NCI-H748 (cell line): ENCODE measurements around the gene IRAK2.

Experiments
- DNase-seq: peaks from one replicate; lab custom pipeline; 2025; ENCODE audit not compliant: unreplicated experiment; lab: John Stamatoyannopoulos, UW

IRAK2 gene

DNA sequence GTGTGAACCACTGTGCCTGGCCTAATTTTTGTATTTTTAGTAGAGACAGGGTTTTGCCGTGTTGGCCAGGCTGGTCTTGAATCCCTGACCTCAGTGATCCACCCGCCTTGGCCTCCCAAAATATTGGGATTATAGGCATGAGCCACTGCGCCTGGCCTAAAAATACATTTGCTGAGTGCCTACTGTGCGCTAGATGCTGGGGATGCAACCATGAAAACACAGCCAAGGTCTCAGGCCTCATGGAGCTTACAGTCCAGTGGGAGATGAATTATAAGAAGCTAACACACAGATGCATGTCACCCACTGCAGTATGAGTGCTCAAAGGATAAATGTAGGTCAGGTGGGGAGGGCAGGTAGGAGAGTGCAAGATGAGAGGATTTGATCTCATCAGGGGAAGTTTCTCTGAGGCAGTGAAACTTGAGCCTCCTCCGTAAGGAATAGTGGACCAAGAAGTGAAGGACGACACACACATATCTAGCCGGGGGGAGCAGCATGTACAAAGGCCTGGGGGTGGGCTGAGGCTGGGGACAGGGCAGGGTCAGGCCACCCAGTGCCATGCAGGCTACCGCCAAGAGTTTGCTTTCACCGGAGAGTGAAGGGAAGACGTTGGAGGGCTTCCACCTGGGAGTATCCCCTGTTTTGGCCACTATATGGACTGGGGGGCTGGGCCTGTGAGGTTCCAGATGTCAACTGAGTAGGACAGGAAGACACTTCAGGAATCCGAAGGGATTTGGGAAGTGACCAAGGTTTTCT is 24.3 kb downstream of the IRAK2 start:
- DNase-seq = no peak

DNA sequence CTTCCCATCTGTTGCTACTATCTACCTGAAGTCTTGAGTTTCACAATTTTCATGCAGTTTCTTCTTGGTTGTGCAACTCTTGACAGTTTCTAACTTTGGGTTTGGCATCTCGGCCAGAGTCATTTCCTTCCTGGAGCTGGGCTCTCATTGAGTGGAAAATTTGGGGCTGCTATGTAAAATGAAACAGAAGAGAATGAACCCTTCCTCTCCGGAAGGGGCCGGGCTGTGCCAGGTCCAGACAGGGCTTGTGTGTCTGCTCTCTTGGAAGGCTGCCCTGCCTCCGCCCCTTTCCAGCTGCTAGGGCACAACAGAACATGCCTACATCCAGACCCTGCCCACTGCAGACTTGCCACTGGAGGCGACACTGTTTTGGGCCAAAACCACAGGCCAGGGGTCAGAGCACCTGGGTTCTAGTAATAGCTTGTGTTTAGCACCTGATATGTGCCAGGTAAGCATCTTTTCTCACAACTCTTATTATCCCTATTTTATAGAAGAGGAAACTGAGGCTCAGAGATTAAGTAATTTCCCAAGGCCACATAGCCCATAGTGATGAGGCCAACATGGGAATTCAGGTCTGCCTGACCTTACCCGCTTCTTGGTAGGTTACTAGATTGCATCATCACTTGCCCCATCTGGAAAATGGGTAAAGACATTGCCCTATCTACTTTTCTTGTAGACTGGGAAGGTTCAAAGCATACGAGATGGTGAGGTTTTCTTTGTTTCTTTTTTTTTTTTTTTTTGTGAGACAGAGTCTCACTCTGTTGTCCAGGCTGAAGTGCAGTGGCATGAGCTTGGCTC is 25.0 kb downstream of the IRAK2 start:
- DNase-seq = no peak

DNA sequence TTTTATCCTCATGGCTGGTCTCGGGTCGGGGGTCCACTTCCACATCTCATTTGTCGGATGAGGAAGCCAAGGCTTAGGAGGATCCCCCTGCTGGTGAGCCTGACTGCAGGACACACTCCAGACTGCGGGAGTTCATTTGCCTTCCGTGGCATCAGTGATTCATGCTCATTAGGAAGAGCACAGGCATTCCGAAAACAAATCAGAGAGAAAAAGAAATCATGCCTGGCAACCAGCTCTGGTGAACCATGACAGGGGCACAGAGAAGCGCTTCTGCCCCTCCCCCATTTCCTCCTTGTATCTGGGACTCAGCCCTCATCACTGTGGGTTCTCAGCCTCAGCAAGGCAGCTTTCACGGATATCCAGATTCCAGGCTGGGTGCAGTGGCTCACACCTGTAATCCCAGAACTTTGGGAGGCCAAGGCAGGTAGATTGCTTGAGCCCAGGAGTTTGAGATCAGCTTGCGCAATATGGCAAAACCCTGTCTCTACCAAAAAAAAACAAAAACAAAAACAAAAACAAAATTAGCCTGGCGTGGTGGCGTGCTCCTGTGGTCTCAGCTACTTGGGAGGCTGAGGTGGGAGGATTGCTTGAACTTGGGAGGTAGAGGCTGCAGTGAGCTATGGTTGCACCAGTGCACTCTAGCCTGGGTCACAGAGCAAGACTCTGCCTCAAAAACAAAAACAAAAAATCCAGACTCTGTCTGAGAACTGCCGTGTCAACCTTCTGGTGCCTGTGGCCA is 28.4 kb downstream of the IRAK2 start:
- DNase-seq = no peak

DNA sequence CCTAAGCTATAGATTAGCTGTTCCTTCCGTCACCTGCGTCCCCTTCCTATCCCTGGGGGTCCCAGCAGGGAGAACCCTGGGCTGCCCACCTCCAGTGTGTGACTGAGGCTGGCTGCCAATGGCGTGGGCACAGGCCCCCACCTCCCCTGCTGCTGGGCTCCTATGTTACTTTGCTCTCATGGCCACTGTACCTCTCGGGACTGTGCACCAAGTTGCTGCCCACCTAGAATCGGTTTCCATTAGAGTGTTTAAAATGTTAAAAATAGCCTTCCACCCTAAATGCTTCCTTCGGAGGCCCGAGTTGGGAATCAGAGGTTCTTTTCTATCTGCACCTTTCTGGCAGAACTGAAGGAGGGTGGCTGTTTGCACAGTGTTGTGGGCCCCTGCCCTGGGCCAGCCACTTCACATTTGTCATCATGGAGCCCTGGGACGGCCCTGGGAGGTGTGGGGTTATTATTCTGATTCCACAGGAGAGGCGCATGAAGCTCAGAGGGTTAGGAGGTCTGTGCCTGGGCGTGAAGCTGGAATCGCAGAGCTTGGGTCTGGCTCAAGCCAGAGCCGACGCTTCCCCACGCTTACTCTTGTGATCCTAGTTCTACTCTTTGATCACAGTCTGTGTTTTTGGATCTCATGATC is 29.1 kb downstream of the IRAK2 start:
- DNase-seq = no peak

DNA sequence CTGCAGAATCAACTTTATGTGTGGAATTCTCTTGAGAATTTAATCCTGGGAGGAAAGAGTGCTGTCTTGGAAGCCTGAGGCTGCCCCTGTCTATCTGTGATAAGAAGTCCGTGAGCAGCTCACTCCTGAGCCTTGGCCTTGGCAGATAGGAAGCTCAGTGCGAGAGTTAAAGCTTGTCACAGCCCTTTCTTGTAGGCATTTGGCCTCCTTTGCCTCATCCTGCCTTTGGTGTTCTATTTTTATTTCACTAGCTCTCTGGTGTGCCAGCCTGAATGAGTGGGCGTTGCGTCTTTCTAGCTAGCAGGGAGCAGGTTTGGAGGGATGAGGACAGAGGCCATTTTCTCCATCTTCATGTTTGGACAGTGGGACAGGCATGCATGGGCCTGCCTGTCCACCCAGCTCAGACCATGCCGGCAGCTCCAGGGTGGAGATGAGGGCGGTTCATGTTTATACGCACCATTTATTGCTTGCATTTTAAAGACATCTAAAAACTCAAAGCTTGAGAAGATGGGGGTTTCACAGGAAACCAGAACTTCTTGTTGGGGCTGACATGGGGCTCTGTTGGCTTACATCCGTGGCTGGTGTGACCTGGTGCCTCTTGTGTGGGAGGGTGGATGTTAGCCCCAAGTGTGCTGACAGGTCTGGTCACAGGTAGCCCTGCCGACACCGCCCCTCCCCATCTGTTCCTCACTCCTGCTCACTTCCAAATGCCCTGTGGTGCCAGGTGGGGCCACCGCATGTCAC is 29.8 kb downstream of the IRAK2 start:
- no peak for DNase-seq

DNA sequence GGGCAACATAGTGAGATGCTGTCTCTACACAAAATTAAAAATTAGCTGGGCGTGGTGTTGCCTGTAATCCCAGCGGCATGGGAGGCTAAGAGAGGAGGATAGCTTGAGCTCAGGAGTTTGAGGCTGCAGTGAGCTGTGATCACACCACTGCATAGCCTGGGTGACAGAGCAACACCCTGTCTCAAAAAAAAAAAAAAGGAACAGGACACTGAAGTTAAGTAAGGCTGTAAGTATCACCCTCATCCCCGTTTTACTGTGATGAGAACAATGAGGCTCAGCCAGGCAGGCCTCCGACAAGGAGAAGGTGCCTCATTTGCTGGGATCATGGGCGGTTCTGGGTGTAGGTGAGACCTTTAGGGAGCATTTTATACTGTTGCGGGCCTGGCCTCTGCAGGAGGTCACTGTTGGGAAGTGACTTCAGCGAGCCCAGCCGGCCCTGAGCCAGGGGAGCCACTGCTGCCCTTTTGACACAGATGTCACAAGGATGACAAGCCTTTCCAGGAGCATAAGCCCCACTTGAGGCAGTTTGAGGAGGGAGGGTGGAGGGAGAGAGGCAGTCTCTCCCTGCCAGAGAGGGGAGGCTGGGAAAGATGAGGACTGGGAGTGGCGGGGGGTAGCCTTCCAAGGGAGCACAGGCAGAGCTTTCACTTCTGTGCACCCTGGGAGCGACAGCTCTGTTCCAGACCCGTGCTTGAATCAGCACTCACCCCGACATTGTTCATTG is 30.8 kb downstream of the IRAK2 start:
- no peak for DNase-seq

DNA sequence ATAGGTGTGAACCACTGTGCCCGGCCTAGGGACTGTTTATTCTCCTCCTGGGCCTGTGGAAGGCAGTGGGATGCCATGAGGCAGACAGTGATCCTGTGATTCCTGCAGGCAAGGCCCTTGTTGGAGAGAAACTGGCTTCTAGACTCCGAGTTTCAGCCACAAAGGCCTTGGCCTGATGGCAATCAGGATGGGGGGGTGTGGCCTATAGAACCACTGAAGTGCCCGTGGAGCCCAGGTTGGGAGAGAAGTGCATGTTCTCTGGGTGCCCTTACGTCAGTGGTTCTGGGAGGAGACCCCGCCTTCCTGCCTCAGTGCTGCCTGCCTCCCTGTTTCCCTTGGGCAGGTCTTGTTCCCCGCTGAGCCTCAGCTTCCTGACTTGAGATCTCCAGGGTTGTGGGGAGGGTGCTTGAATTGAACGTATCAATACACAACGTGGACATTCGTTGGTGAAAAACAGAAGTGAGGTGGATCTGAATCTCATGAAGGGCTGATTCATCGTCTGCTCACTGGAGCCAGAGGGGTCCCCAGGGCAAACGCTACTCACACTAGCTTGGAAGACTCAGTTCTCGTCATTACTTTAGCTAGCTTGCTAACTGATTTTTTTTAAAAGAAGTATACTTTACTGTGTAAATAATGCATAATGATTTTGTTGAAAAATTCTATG is 31.8 kb downstream of the IRAK2 start:
- DNase-seq = no peak

DNA sequence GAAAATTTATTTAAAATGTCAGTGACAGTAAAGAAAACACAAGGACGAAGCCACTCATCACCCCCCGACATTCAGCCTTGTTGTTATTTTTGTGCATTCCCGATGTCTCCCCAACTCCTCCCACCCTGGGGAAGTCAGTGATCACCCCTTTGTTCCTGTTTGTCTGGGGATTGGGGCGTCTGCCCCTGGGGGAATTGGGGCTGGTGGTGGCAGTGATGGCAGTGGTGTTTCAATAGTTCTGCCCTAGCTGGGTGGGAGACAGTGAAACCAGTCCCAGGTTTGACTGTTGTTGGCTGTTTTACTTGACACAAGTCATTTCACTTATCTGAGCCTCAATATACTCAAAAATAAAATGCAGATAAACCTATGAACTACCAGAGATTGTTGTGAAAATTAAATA is 33.5 kb downstream of the IRAK2 start:
- DNase-seq = no peak

DNA sequence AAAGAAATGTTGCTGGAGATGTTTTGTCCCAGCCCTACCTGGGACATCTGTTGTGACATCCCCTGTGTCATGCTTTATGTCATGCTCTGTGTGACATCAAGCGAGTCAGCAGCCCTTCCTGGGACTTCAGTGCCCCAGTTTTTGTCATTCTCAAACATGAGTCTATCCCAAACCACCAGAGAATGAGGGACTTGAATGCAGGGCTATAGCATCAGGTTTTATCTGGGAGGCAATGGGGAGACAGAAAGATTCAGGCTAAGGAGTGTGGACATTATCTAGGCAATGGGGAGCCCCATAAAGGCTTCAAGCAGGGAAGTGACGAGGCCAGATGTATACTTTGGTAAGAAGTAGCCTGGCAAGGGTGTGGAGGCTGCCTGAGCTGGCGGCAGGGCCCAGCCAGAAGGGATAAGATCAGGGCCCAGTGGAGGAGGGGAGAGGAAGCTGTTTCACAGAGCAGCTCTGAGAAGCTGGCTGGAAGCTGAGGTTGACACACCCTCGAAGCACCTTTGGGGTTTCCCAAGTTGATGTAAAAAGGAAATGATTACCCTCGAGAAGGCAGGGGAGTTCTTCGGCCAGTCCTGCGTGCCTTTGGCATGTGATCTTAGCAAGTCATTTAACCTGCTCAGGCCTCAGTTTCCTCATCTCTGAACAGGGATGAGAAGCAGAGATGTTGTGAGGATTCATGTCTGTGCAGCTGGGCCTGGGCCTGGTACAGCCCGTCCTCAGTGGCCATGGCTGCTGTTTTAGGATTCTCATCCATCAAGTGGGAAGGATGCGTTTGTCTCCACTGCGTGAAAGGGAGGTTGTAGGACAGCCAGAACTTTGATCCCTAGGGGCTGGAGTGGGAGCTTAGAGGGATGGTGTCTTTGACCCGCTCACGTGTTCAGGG is 34.3 kb downstream of the IRAK2 start:
- no peak for DNase-seq

DNA sequence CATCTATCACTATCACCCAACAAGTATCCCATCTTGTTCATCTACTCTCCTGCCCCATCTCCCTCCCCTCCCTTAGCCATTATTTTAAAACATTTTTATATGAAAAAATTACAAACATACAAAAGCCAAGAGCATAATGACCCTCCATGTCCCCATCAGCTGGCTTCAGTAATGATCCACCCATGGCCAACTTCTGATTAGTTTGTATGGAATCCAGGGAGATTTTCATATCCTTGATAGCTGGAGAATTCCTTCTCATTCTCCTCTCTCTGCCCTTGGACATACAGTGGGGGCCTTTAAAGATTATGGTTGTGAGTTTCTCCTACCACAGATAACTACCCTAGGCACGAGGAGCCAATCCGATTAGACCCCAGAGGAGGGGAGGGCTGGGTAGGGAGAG is 40.2 kb downstream of the IRAK2 start:
- no peak for DNase-seq

DNA sequence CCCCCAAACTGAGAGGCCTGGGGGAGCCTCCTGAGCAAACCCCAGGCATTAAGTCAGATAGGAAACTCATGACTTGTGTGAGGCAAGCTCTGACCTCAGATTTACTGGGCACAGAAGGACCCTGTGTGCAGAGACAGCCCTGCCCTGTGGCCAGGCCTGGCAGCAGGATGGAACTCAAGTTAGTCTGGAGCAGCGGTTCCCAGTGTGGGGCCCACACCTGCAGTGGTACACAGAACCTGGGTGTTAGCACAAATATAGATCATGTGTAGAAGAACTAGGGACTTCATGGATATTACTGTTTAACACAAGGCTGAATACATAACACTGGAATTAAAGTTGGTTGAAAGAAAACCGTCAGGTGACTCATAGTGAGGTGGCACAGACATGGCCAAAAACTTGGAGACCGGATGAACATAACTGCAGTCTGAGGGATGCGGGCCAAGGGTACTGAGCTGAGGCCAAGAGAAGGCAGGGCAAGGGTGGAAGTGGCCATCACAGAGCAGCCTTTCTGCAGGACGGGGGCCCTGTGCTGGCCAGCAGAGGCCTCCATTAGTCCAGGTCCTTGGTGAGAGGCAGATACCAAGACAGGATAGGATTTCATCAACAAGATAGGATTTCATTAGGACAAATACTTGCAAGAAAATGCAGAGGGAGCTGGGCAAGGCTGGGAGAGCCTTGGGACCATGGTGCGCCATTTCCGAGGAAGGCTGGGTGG is 40.9 kb downstream of the IRAK2 start:
- DNase-seq = no peak

DNA sequence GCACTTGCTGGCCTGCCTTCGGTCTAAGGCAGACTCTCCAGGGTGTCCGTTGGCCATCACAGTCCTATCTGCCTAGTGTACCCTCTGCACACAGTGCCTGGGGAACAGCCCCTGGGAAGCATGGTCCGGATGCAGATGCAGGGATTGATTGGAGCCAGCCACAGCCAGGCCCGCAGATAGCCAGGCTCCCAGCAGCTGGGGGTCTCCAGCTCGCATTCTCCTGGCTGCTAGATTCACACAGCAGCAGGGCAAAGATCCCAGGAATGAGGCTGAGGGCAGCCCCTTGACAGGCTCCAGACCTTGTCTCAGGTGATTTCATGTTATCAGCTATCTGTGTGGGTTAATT is 41.4 kb downstream of the IRAK2 start:
- no peak for DNase-seq

DNA sequence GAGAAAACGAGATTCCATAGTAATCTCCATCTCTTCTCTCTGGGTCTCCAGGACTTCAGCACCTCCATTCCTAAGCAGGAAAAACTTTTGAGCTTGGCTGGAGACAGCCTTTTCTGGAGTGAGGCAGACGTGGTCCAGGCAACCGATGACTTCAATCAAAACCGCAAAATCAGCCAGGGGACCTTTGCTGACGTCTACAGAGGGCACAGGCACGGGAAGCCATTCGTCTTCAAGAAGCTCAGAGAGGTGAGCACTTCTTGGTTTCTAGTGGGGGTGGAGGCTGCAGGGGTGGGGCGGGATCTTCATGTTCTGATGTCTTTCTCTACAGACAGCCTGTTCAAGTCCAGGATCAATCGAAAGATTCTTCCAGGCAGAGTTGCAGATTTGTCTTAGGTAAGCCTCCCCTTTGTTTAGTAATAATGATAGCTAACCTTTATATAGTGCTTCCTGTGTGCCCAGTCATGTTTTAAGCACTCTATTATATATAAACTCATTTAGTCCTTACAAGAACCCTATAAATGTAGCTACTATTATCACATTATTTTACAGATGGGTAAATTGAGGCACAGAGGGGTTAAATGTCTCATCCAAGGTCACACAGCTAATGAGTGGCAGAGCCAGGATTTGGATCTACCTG is 48.6 kb downstream of the IRAK2 start:
- no peak for DNase-seq

DNA sequence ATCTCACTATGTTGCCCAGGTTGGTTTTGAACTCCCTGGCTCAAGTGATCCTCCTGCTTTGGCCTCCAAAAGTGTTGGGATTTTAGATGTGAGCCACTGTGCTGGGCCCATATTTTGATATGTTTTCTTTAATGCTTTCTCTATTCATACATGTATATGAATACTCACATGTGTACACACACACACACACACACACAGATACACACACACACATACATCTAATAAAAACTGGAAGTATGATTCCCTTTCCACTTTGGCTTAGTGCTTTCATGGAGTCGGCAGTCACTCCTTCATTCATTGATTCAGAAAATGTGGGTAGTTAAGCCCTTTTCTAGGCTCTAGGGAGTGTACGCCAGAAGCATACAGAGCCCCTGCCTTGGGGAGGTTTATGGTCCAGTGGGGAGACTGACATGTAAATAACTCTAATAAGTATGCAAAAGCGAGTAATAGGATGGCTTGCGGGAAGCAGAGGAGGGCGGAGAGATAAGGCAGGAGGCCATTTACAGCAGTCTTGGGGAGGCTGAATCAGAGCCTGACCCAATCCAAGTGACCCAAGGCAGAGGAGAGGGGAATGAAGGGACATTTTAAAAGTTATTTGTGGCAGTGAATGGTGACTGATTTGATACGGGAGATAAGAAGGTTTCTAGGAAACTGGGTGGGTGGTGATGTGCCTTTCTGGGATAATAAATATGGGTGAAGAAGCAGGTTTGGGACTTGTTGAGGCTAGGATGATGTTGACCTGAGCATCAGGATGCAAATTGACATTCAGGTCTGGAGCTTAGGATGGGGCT is 51.1 kb downstream of the IRAK2 start:
- no peak for DNase-seq

DNA sequence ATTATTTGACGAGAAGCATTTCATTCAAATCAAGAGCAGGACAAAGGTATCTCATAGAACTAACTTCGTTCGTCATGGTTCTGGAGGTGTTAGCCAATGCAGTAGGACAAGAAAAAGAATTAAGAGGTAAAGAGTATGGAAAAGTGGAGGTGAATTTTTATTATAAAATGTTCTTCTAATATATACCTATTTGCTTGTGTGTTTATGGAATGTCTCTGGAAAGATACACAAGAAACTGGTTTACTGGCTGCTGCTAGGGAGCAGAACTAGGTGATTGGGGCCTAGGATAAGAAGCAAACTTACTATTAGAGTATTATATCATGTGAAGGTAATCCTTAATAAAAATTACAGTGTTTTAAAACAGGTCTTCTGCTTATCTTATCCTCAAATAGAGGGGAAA is 52.6 kb downstream of the IRAK2 start:
- no peak for DNase-seq

DNA sequence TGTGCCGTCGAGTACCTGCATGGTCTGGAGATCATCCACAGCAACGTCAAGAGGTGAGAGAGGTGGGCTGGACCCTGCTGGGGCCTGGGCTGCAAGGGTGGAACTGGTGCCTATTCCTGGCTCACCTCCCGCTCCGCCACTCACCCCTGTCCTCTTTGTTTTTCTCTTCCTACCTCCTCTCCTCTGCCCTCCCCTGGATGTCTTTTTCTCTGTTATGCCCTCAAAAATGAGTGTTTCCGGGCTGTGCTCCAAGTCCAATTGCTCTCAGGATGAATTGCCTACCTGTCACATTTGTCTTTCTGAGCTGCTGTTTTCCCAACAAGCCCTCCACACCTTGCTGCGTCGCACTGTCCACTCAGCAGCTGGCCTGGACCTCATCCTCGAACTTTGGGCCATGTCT is 55.0 kb downstream of the IRAK2 start:
- no peak for DNase-seq
